WTC11 (cell line): ENCODE results near the gene NBEA. TPM values are rescaled to one million over a fixed set of nuclear protein-coding genes. Genes with fewer than 3 reads are reported as not detected.

Source experiments
- ATAC-seq: fragments of 200-7000 bp; cut with Tn5 transposase; 2 replicates; pipeline ENCODE4 v1.10.0; 2021; ENCODE audit warnings: mild to moderate bottlenecking, moderate library complexity
- CTCF ChIA-PET: fragments of 300-600 bp; sonication (Branson Sonifier 250); formaldehyde crosslinking; loops from one replicate; lab custom pipeline; 2021; ENCODE audit warnings: antibody characterized with exemption; lab: Charles Lee
- POLR2A ChIA-PET: fragments of 350-600 bp; sonication (Branson Sonifier 250); formaldehyde crosslinking; loops from one replicate; lab custom pipeline; 2021; ENCODE audit warnings: antibody characterized with exemption; lab: Charles Lee
- DNase-seq: peaks from one replicate; pipeline ENCODE4 v3.0.0; 2021; ENCODE audit warnings: low spot score
- H3K27ac Mint-ChIP-seq: 2 replicates; pipeline ENCODE4 v1.8.0; 2021; ENCODE audit warnings: mixed read lengths
- H3K27me3 Mint-ChIP-seq: 2 replicates; pipeline ENCODE4 v1.8.0; 2021; ENCODE audit warnings: low read depth, mild to moderate bottlenecking, moderate library complexity, mixed read lengths
- H3K36me3 Mint-ChIP-seq: 2 replicates; pipeline ENCODE4 v1.8.0; 2021; ENCODE audit warnings: mixed read lengths
- H3K4me1 Mint-ChIP-seq: 2 replicates; pipeline ENCODE4 v1.8.0; 2022; ENCODE audit warnings: mixed read lengths
- H3K4me3 Mint-ChIP-seq: 2 replicates; pipeline ENCODE4 v1.8.0; 2021; ENCODE audit warnings: mild to moderate bottlenecking, moderate library complexity, mixed read lengths
- H3K9me3 Mint-ChIP-seq: 2 replicates; pipeline ENCODE4 v1.8.0; 2021; ENCODE audit warnings: mixed read lengths
- AFF4 ChIP-seq: sonication (generic); formaldehyde crosslinking; IDR thresholded peaks from 2 replicates; pipeline ENCODE4 v1.8.1; 2023; ENCODE audit warnings: mild to moderate bottlenecking, missing genetic modification reagents, borderline replicate concordance
- ARID4B ChIP-seq: sonication (generic); formaldehyde crosslinking; IDR thresholded peaks from 2 replicates; pipeline ENCODE4 v1.8.0; 2023; ENCODE audit warnings: missing genetic modification reagents, mild to moderate bottlenecking, borderline replicate concordance
- ATF6 ChIP-seq: sonication (generic); formaldehyde crosslinking; IDR thresholded peaks from 2 replicates; pipeline ENCODE4 v1.8.1; 2023; ENCODE audit warnings: mild to moderate bottlenecking, missing genetic modification reagents
- E2F4 ChIP-seq: sonication (generic); formaldehyde crosslinking; IDR thresholded peaks from 2 replicates; pipeline ENCODE4 v1.8.1; 2022; ENCODE audit warnings: low read depth, mild to moderate bottlenecking, moderate library complexity, missing genetic modification reagents, borderline replicate concordance
- E2F5 ChIP-seq: sonication (generic); formaldehyde crosslinking; IDR thresholded peaks from 2 replicates; pipeline ENCODE4 v1.8.1; 2022; ENCODE audit warnings: mild to moderate bottlenecking, moderate library complexity, missing genetic modification reagents
- EMX1 ChIP-seq: fragments of 250-450 bp; sonication (Bioruptor Pico); IDR thresholded peaks from 2 replicates; pipeline ENCODE4 v1.8.0; 2021; ENCODE audit warnings: mild to moderate bottlenecking
- HMGA2 ChIP-seq: fragments of 250-450 bp; sonication (Bioruptor Pico); IDR thresholded peaks from 2 replicates; pipeline ENCODE4 v1.4.0; 2021; ENCODE audit warnings: mild to moderate bottlenecking, moderate library complexity
- IRF1 ChIP-seq: sonication (generic); formaldehyde crosslinking; IDR thresholded peaks from 2 replicates; pipeline ENCODE4 v1.8.0; 2023; ENCODE audit warnings: missing genetic modification reagents
- JAZF1 ChIP-seq: fragments of 250-450 bp; sonication (Bioruptor Pico); IDR thresholded peaks from 2 replicates; pipeline ENCODE4 v1.9.0; 2021; ENCODE audit warnings: moderate library complexity, mild to moderate bottlenecking, inconsistent platforms
- NFYB ChIP-seq: sonication (generic); formaldehyde crosslinking; conservative IDR thresholded peaks from 2 replicates; pipeline ENCODE4 v1.8.0; 2022; ENCODE audit warnings: low read depth, missing genetic modification reagents
- PRDM15 ChIP-seq: sonication (generic); formaldehyde crosslinking; IDR thresholded peaks from 2 replicates; pipeline ENCODE4 v1.8.0; 2022; ENCODE audit warnings: missing genetic modification reagents
- RELA ChIP-seq: sonication (generic); formaldehyde crosslinking; IDR thresholded peaks from 2 replicates; pipeline ENCODE4 v1.8.1; 2022; ENCODE audit warnings: missing genetic modification reagents, mild to moderate bottlenecking, borderline replicate concordance
- RORB ChIP-seq: fragments of 250-450 bp; sonication (Bioruptor Pico); IDR thresholded peaks from 2 replicates; pipeline ENCODE4 v1.9.0; 2021; ENCODE audit warnings: mild to moderate bottlenecking
- SOX15 ChIP-seq: fragments of 250-450 bp; sonication (Bioruptor Pico); IDR thresholded peaks from 2 replicates; pipeline ENCODE4 v1.9.0; 2021; ENCODE audit warnings: mild to moderate bottlenecking
- TCF7 ChIP-seq: sonication (generic); formaldehyde crosslinking; IDR thresholded peaks from 2 replicates; pipeline ENCODE4 v1.8.0; 2022; ENCODE audit warnings: mild to moderate bottlenecking, low read depth, missing genetic modification reagents, moderate library complexity
- ZBTB21 ChIP-seq: sonication (generic); formaldehyde crosslinking; IDR thresholded peaks from 2 replicates; pipeline ENCODE4 v1.8.1; 2023; ENCODE audit warnings: mild to moderate bottlenecking, missing genetic modification reagents, borderline replicate concordance
- ZNF671 ChIP-seq: fragments of 250-450 bp; sonication (Bioruptor Pico); IDR thresholded peaks from 2 replicates; pipeline ENCODE4 v1.8.0; 2021; ENCODE audit warnings: mild to moderate bottlenecking
- total RNA-seq: library from RNA; stranded (reverse); gene quantifications from 3 replicates; pipeline ENCODE4 v1.2.3, GENCODE V29; 2021

The NBEA gene
- total RNA-seq, 1 experiment from 2014 or later: 20.9 TPM

- TF ChIP-seq ARID4B (CRISPR knock-in tag) (no peak), E2F4 (CRISPR knock-in tag) (no peak), E2F5 (CRISPR knock-in tag) (no peak), PRDM15 (CRISPR knock-in tag) (no peak), ZNF671 (CRISPR knock-in tag) (no peak)
- TF ChIP-seq, all 79 proteins: peak for 0
- CTCF ChIA-PET: interaction anchor here (1.1 kb wide), 1 partner anchor 146 kb away, joined by 4 read pairs; no protein-coding TSS in a partner anchor
- Mint-ChIP-seq H3K4me1 (no peaks in the 10 kb centered on the region), H3K36me3 (no peaks in the 10 kb centered on the region), H3K27ac (no peak overlapping the region), H3K27me3 (no peaks in the 10 kb centered on the region), H3K9me3 (no peaks in the 10 kb centered on the region), H3K4me3 (no peak overlapping the region)
- DNase-seq: no peak
- ATAC-seq: no peak
- POLR2A ChIA-PET: no interaction called here
These were observed 701.6 kb downstream of the NBEA start for GRCh38 chr13:35643625-35644024.

- H3K27ac Mint-ChIP-seq: no peak overlapping the region
- no peak overlapping the region for H3K4me3 Mint-ChIP-seq
- H3K4me1 Mint-ChIP-seq: no peaks in the 10 kb centered on the region
- H3K9me3 Mint-ChIP-seq: no peaks in the 10 kb centered on the region
- H3K36me3 Mint-ChIP-seq: no peaks in the 10 kb centered on the region
- DNase-seq (no peak), ATAC-seq (no peak)
- H3K27me3 Mint-ChIP-seq: no peaks in the 10 kb centered on the region
- POLR2A ChIA-PET: no interaction called here
- CTCF ChIA-PET: interaction anchor here (2.5 kb wide), 1 partner anchor 15 kb away, joined by 6 read pairs; no protein-coding TSS in a partner anchor
- TF ChIP-seq SOX15 (CRISPR knock-in tag): no peak
- TF ChIP-seq TCF7 (CRISPR knock-in tag): no peak
- no peak for TF ChIP-seq ZBTB21 (CRISPR knock-in tag)
- TF ChIP-seq ATF6 (CRISPR knock-in tag): no peak
- TF ChIP-seq NFYB (CRISPR knock-in tag): no peak
- TF ChIP-seq EMX1: no peak
- no peak for TF ChIP-seq RELA
- no peak for TF ChIP-seq JAZF1 (CRISPR knock-in tag)
- no peak for TF ChIP-seq HMGA2 (CRISPR knock-in tag)
- no peak for TF ChIP-seq IRF1
- TF ChIP-seq RORB (CRISPR knock-in tag): no peak
- no peak for TF ChIP-seq AFF4 (CRISPR knock-in tag)
These were observed 704.1 kb downstream of the NBEA start for GRCh38 chr13:35646056-35646774.
